Measurements from ENCODE around the gene UBE2H.

Gene UBE2H

GRCh38 chr7:129784437-129784782 is 168.3 kb downstream of the UBE2H start:
- no peak for DNase-seq

GRCh38 chr7:129783584-129783919 is 169.2 kb downstream of the UBE2H start:
- no peak for DNase-seq

- DNase-seq = no peak
Measured at GRCh38 chr7:129782818-129783583, 169.8 kb downstream of the UBE2H start.

- DNase-seq = no peak
Measured at GRCh38 chr7:129781928-129782817, 170.6 kb downstream of the UBE2H start.

- DNase-seq = no peak
Measured at GRCh38 chr7:129780974-129781927, 171.5 kb downstream of the UBE2H start.
